Esophagus squamous epithelium (tissue), 4 donors: Measurements from ENCODE around the gene FOXD2.

Experiments used
- POLR2A ChIP-seq, 4 donors: fragments of 450-650 bp; IDR thresholded peaks; one replicate each; pipeline ENCODE4 v1.6.1; 2017; ENCODE audit warnings: antibody characterized with exemption in 4 of 4, mild to moderate bottlenecking in 4 of 4, moderate library complexity in 3 of 4
- TF ChIP-seq, protein P1 (sequence below), 6 experiments: fragments of 450-650 bp in 4 of 6; fragments of 200-600 bp in 2 of 6; sonication (generic) in 2 of 6; IDR thresholded peaks; one replicate each; pipeline ENCODE4 v1.5.1; 2016 to 2019; ENCODE audit warnings: antibody characterized with exemption in 6 of 6, mild to moderate bottlenecking in 4 of 6, moderate library complexity in 4 of 6

DNA sequence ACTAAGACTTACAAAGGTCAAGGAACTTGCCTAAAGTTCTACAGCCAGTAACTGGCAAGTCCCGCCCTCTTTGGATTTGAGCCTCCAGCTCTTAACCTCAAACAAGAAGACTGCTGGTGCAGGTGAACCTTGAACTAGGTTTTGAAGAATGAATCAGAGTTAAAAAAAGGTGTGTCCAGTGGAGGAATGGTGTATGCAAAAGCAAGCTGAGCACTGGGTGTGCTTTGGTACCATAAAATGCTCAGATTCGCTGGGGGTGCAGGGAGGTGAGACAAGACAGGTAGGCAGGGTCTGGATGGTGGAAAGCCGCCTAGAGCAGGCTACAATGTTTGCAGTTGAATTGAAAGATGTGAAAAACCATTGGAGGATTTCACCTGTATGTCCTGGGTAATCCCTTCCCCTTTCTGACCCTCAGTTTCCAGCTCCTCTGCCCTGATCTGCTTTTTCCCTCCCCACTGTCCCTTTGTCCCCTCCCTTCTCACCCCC is 39.8 kb downstream of the FOXD2 start:
- TF ChIP-seq, protein P1, sequence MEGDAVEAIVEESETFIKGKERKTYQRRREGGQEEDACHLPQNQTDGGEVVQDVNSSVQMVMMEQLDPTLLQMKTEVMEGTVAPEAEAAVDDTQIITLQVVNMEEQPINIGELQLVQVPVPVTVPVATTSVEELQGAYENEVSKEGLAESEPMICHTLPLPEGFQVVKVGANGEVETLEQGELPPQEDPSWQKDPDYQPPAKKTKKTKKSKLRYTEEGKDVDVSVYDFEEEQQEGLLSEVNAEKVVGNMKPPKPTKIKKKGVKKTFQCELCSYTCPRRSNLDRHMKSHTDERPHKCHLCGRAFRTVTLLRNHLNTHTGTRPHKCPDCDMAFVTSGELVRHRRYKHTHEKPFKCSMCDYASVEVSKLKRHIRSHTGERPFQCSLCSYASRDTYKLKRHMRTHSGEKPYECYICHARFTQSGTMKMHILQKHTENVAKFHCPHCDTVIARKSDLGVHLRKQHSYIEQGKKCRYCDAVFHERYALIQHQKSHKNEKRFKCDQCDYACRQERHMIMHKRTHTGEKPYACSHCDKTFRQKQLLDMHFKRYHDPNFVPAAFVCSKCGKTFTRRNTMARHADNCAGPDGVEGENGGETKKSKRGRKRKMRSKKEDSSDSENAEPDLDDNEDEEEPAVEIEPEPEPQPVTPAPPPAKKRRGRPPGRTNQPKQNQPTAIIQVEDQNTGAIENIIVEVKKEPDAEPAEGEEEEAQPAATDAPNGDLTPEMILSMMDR (IDR thresholded peaks at IDR 0.05), result no peak
- no peak for TF ChIP-seq POLR2A (IDR thresholded peaks at IDR 0.05)
